ENCODE measurements around the gene EEF1G. TPM values are rescaled to one million over a fixed set of nuclear protein-coding genes. Genes with fewer than 3 reads are reported as not detected.
A peak's percentile ranks its signal among the peaks of the same experiment; 100 is the strongest.
"Not testable (repeated sequence)": the region's sequence is repeated elsewhere in the genome, so short reads cannot be mapped to it uniquely, and the experiment has no call there.

The EEF1G gene
- total RNA-seq, 4 donors from 2014 or later, result 1,070 to 1,712 (median 1,374) TPM

GRCh38 chr11:62575837-62576236 lies 2.1 kb upstream of the EEF1G start:
- H3K36me3 ChIP-seq, result peaks cover 0 to 68% of the 10 kb centered on the region in 2 donors
- peak overlapping the region in 3 of 4 donors; percentile 66 to 94 (median 93) for H3K27ac ChIP-seq
- no peak for TF ChIP-seq POLR2A (IDR thresholded peaks at IDR 0.05)
- TF ChIP-seq CTCF (IDR thresholded peaks at IDR 0.05), result no peak
- no peak for TF ChIP-seq POLR2AphosphoS5 (IDR thresholded peaks at IDR 0.05)
- no peak for TF ChIP-seq EP300 (IDR thresholded peaks at IDR 0.05)
- no CpG with 5 or more reads among the region's 14 CpGs for WGBS, 2 donors (ENCODE audit: low coverage in 1 of 2)
- H3K27me3 ChIP-seq, result no peaks in the 10 kb centered on the region
- peaks cover 0 to 51% (median 21%) of the 10 kb centered on the region in 3 donors for H3K4me1 ChIP-seq
- no peak overlapping the region for H3K4me3 ChIP-seq
- no peaks in the 10 kb centered on the region for H3K9me3 ChIP-seq
- ATAC-seq, result no peak

- peaks cover 0 to 71% of the 10 kb centered on the region in 2 donors for H3K36me3 ChIP-seq
- WGBS, 2 donors (ENCODE audit: low coverage in 1 of 2), result 53 to 88% methylated on average over 6 to 8 of the region's 17 CpGs
- H3K9me3 ChIP-seq, result no peaks in the 10 kb centered on the region
- no peak for ATAC-seq
- no peaks in the 10 kb centered on the region for H3K27me3 ChIP-seq
- H3K4me1 ChIP-seq, result peaks cover 0 to 57% (median 21%) of the 10 kb centered on the region in 3 donors
- H3K4me3 ChIP-seq, result peak overlapping the region; percentile 55 to 65
- H3K27ac ChIP-seq, result peak overlapping the region in 3 of 4 donors; percentile 92 to 94 (median 93)
- TF ChIP-seq POLR2A (IDR thresholded peaks at IDR 0.05) (no peak), EP300 (IDR thresholded peaks at IDR 0.05) (no peak)
Observed at GRCh38 chr11:62575156-62575555, 1.5 kb upstream of the EEF1G start.

GRCh38 chr11:62574363-62575071 lies 826 bp upstream of the EEF1G start:
- 0% methylated on average over 1 to 3 of the region's 33 CpGs for WGBS, 2 donors (ENCODE audit: low coverage in 1 of 2)
- peaks cover 0 to 64% (median 21%) of the 10 kb centered on the region in 3 donors for H3K4me1 ChIP-seq
- peak overlapping the region; percentile 55 to 65 for H3K4me3 ChIP-seq
- H3K27me3 ChIP-seq, result no peaks in the 10 kb centered on the region
- H3K9me3 ChIP-seq, result no peaks in the 10 kb centered on the region
- ATAC-seq, result peak; percentile 32
- no peak for TF ChIP-seq EP300 (IDR thresholded peaks at IDR 0.05)
- no peak for TF ChIP-seq CTCF (IDR thresholded peaks at IDR 0.05)
- TF ChIP-seq POLR2A (IDR thresholded peaks at IDR 0.05), result no peak
- no peak for TF ChIP-seq POLR2AphosphoS5 (IDR thresholded peaks at IDR 0.05)
- peaks cover 0 to 71% of the 10 kb centered on the region in 2 donors for H3K36me3 ChIP-seq
- H3K27ac ChIP-seq, result peak overlapping the region; percentile 78 to 94 (median 92)

GRCh38 chr11:62573006-62573591 lies 592 bp downstream of the EEF1G start:
- peak overlapping the region; percentile 66 to 94 (median 90) for H3K27ac ChIP-seq
- no peak for ATAC-seq
- H3K27me3 ChIP-seq, result no peaks in the 10 kb centered on the region
- H3K4me1 ChIP-seq, result peaks cover 0 to 70% (median 21%) of the 10 kb centered on the region in 3 donors
- WGBS, 2 donors (ENCODE audit: low coverage in 1 of 2), result 1% methylated on average over 24 to 33 of the region's 33 CpGs
- TF ChIP-seq POLR2AphosphoS5 (IDR thresholded peaks at IDR 0.05) (no peak), CTCF (IDR thresholded peaks at IDR 0.05) (no peak), EP300 (IDR thresholded peaks at IDR 0.05) (no peak)
- peaks cover 0 to 71% of the 10 kb centered on the region in 2 donors for H3K36me3 ChIP-seq
- no peaks in the 10 kb centered on the region for H3K9me3 ChIP-seq
- H3K4me3 ChIP-seq, result peak overlapping the region; percentile 65 to 78

GRCh38 chr11:62572431-62572830 lies 1.3 kb downstream of the EEF1G start:
- Histone ChIP-seq H3K9me3 (no peaks in the 10 kb centered on the region), H3K4me1 (peaks cover 0 to 70% (median 21%) of the 10 kb centered on the region in 3 donors), H3K36me3 (peaks cover 0 to 71% of the 10 kb centered on the region in 2 donors), H3K4me3 (peak overlapping the region in 1 of 2 donors; percentile 65), H3K27me3 (no peaks in the 10 kb centered on the region), H3K27ac (peak overlapping the region in 3 of 4 donors; percentile 87 to 94 (median 93))
- no peak for TF ChIP-seq POLR2AphosphoS5 (IDR thresholded peaks at IDR 0.05)
- TF ChIP-seq EP300 (IDR thresholded peaks at IDR 0.05), result no peak
- no peak for TF ChIP-seq POLR2A (IDR thresholded peaks at IDR 0.05)
- TF ChIP-seq CTCF (IDR thresholded peaks at IDR 0.05), result no peak
- 67 to 75% methylated on average over 10 to 11 of the region's 12 CpGs for WGBS, 2 donors (ENCODE audit: low coverage in 1 of 2)
- ATAC-seq, result no peak

- Histone ChIP-seq H3K4me1 (peaks cover 0 to 66% (median 21%) of the 10 kb centered on the region in 3 donors), H3K36me3 (peaks cover 0 to 71% of the 10 kb centered on the region in 2 donors), H3K27ac (peak overlapping the region in 2 of 4 donors; percentile 93 to 94)
- H3K27me3 ChIP-seq, H3K9me3 ChIP-seq, H3K4me3 ChIP-seq, ATAC-seq: not testable (repeated sequence)
- WGBS, 2 donors (ENCODE audit: low coverage in 1 of 2), result 74 to 76% methylated on average over 4 of the region's 5 CpGs
Observed at GRCh38 chr11:62571493-62571892, 2.2 kb downstream of the EEF1G start.

- H3K4me3 ChIP-seq, H3K9me3 ChIP-seq, ATAC-seq, H3K27me3 ChIP-seq: not testable (repeated sequence)
- 86 to 92% methylated on average over 5 of the region's 5 CpGs for WGBS, 2 donors (ENCODE audit: low coverage in 1 of 2)
- Histone ChIP-seq H3K4me1 (peaks cover 0 to 60% (median 21%) of the 10 kb centered on the region in 3 donors), H3K36me3 (peaks cover 0 to 71% of the 10 kb centered on the region in 2 donors), H3K27ac (peak overlapping the region in 2 of 4 donors; percentile 93 to 94)
Observed at GRCh38 chr11:62570903-62571302, 2.8 kb downstream of the EEF1G start.
